ENCODE measurements around the gene SIGLEC9.

The SIGLEC9 gene

DNA sequence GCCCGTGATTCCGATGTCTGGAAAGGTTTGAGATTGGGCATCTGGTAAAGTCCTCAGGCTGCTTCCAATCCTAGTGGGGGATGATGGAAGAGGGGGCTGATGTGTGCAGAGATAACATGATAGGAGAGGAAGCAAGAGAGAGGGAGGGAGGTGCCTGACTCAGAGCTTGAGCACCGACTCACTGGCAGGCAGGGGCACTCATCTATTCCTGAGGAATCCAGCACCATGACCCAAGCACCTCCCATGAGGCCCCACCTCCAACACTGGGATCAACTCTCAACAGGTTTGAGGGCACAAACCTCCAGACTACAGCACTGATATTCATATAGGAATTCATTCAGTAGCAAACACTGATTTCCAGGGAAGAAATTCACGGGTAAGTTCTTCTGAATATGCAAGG lies 5.6 kb upstream of the SIGLEC9 start:
- TF ChIP-seq, protein P1, sequence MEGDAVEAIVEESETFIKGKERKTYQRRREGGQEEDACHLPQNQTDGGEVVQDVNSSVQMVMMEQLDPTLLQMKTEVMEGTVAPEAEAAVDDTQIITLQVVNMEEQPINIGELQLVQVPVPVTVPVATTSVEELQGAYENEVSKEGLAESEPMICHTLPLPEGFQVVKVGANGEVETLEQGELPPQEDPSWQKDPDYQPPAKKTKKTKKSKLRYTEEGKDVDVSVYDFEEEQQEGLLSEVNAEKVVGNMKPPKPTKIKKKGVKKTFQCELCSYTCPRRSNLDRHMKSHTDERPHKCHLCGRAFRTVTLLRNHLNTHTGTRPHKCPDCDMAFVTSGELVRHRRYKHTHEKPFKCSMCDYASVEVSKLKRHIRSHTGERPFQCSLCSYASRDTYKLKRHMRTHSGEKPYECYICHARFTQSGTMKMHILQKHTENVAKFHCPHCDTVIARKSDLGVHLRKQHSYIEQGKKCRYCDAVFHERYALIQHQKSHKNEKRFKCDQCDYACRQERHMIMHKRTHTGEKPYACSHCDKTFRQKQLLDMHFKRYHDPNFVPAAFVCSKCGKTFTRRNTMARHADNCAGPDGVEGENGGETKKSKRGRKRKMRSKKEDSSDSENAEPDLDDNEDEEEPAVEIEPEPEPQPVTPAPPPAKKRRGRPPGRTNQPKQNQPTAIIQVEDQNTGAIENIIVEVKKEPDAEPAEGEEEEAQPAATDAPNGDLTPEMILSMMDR (IDR thresholded peaks at IDR 0.05; ENCODE audit: low read length) = no peak
- TF ChIP-seq EZH2 (IDR thresholded peaks at IDR 0.05; ENCODE audit: borderline replicate concordance, low read length) = no peak
- H3K4me3 ChIP-seq (ENCODE audit: low read depth, low read length, poor library complexity, severe bottlenecking) = no peak overlapping the region
- H3K27me3 ChIP-seq (ENCODE audit: insufficient read depth, low read length) = no peaks in the 10 kb centered on the region
- H3K9ac ChIP-seq (ENCODE audit: low read length) = no peak overlapping the region
- no peak overlapping the region for H3K27ac ChIP-seq (ENCODE audit: low read depth, low read length, poor library complexity, severe bottlenecking)
- no peaks in the 10 kb centered on the region for H3K79me2 ChIP-seq (ENCODE audit: insufficient read depth, low read length)
- no peaks in the 10 kb centered on the region for H3F3A ChIP-seq (ENCODE audit: insufficient read depth, low read length)
- no peaks in the 10 kb centered on the region for H3K4me1 ChIP-seq (ENCODE audit: insufficient read depth, low read length, severe bottlenecking)
- no peak overlapping the region for H3K4me2 ChIP-seq (ENCODE audit: low read length)
- H3K36me3 ChIP-seq (ENCODE audit: insufficient read depth, low read length) = no peaks in the 10 kb centered on the region
- H3K9me2 ChIP-seq (ENCODE audit: low read depth, low read length) = no peaks in the 10 kb centered on the region
- H3K9me3 ChIP-seq (ENCODE audit: low read length) = no peaks in the 10 kb centered on the region
- H4K20me1 ChIP-seq (ENCODE audit: insufficient read depth, low read length) = no peaks in the 10 kb centered on the region
- no peak overlapping the region for H2AFZ ChIP-seq (ENCODE audit: low read length)

DNA sequence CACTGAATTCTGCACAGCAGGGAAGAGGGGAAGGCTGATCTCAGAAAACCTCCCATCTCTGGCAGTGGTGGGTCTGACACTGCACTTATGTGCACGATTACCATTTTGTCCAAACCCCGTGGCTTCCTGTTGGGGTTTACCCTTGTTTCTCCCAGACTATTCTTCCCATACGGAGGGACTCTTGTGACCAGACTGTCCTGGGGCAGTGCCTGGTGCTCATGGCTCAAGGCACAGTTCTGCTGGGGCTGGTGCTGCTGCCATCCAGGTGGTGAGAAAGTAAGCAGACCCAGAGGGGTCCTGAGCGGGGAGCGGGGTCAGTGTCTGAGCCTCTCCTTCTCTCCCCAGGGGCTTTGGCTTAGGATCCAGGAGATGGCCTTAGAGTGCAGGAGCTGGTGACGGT lies 5.1 kb upstream of the SIGLEC9 start:
- no peak overlapping the region for H2AFZ ChIP-seq (ENCODE audit: low read length)
- H3F3A ChIP-seq (ENCODE audit: insufficient read depth, low read length) = no peaks in the 10 kb centered on the region
- H3K9me3 ChIP-seq (ENCODE audit: low read length) = no peaks in the 10 kb centered on the region
- TF ChIP-seq, protein P1 (IDR thresholded peaks at IDR 0.05; ENCODE audit: low read length) = no peak
- TF ChIP-seq EZH2 (IDR thresholded peaks at IDR 0.05; ENCODE audit: borderline replicate concordance, low read length) = no peak
- H3K4me1 ChIP-seq (ENCODE audit: insufficient read depth, low read length, severe bottlenecking) = no peaks in the 10 kb centered on the region
- no peaks in the 10 kb centered on the region for H3K79me2 ChIP-seq (ENCODE audit: insufficient read depth, low read length)
- no peaks in the 10 kb centered on the region for H4K20me1 ChIP-seq (ENCODE audit: insufficient read depth, low read length)
- H3K4me2 ChIP-seq (ENCODE audit: low read length) = no peak overlapping the region
- H3K27ac ChIP-seq (ENCODE audit: low read depth, low read length, poor library complexity, severe bottlenecking) = no peak overlapping the region
- no peaks in the 10 kb centered on the region for H3K9me2 ChIP-seq (ENCODE audit: low read depth, low read length)
- no peaks in the 10 kb centered on the region for H3K27me3 ChIP-seq (ENCODE audit: insufficient read depth, low read length)
- no peak overlapping the region for H3K9ac ChIP-seq (ENCODE audit: low read length)
- no peaks in the 10 kb centered on the region for H3K36me3 ChIP-seq (ENCODE audit: insufficient read depth, low read length)
- no peak overlapping the region for H3K4me3 ChIP-seq (ENCODE audit: low read depth, low read length, poor library complexity, severe bottlenecking)

GRCh38 chr19:51120160-51120559 lies 4.5 kb upstream of the SIGLEC9 start:
- TF ChIP-seq, protein P1 (IDR thresholded peaks at IDR 0.05; ENCODE audit: low read length) = no peak
- TF ChIP-seq EZH2 (IDR thresholded peaks at IDR 0.05; ENCODE audit: borderline replicate concordance, low read length) = no peak
- H3K27me3 ChIP-seq (ENCODE audit: insufficient read depth, low read length) = no peaks in the 10 kb centered on the region
- no peaks in the 10 kb centered on the region for H3K4me1 ChIP-seq (ENCODE audit: insufficient read depth, low read length, severe bottlenecking)
- H2AFZ ChIP-seq (ENCODE audit: low read length) = no peak overlapping the region
- no peaks in the 10 kb centered on the region for H4K20me1 ChIP-seq (ENCODE audit: insufficient read depth, low read length)
- H3K4me2 ChIP-seq (ENCODE audit: low read length) = no peak overlapping the region
- H3K9me3 ChIP-seq (ENCODE audit: low read length) = no peaks in the 10 kb centered on the region
- no peak overlapping the region for H3K9ac ChIP-seq (ENCODE audit: low read length)
- no peak overlapping the region for H3K4me3 ChIP-seq (ENCODE audit: low read depth, low read length, poor library complexity, severe bottlenecking)
- H3F3A ChIP-seq (ENCODE audit: insufficient read depth, low read length) = no peaks in the 10 kb centered on the region
- H3K9me2 ChIP-seq (ENCODE audit: low read depth, low read length) = no peaks in the 10 kb centered on the region
- no peak overlapping the region for H3K27ac ChIP-seq (ENCODE audit: low read depth, low read length, poor library complexity, severe bottlenecking)
- no peaks in the 10 kb centered on the region for H3K36me3 ChIP-seq (ENCODE audit: insufficient read depth, low read length)
- no peaks in the 10 kb centered on the region for H3K79me2 ChIP-seq (ENCODE audit: insufficient read depth, low read length)
